Stimulated activated CD8-positive, alpha-beta memory T cell treated with anti-CD3 and anti-CD28 coated beads, Interleukin-7, amount 100 ng/mL, for 1 hour (primary cell): ENCODE measurements around the gene PCNX2.

ENCODE experiments used
- DNase-seq, 2 donors: peaks; one replicate each; pipeline ENCODE4 v3.0.0-alpha.2; 2020; ENCODE audit warnings: low read depth in 2 of 2

PCNX2 gene

DNA sequence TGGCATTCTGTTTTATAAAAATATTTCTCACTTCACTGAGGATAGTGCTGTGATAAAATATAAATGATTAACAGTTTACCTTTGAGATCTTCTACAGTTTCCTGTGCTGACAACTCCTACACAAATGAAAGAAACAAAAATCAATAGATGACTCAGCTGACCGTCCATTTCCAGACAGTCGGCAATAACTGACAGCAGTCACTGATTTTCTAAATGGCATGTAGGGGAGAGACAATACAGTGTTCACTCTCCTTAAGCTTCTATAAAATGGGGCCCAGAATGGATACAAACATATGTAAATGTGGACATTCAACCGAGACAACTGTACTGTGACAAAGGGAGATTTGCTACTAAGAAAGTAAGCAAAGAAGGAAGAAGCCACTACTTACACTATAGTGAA lies 34.3 kb downstream of the PCNX2 start:
- no peak for DNase-seq

DNA sequence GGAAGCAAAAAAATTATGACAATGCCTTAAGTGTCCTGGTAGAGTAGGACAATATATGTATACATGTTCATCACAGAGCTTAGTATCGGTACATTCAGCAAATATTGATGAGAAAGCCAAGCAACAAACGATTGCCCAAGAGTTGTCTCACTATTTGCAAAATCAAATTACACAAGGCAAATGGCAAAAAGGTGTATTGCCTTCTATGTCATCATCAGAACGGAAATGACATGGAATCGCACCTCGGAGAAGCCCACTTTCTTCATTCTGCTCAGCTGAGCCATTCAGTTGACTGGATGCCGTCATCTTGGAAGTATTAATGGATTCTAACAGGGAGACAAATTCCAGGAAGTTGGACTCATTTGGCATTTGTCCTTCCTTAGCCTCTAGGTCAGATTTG lies 37.7 kb downstream of the PCNX2 start:
- no peak for DNase-seq

DNA sequence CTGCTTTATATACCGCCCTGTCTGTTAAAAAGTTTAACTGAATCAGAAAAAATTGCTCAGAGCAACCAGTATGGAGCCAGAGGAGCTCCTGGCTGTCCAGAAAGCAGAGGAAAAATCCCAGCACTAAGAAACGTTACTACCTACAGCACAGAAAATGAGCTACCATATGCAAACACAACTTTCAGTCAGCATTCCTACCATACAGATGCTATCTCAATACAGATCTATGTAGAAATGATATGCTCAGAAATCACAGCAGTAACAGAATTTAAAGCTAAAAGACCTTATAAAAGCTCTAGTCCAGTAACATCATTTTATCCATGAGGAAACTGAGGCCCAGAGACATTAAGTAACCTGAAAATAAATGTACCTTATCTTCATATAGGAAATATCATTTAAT lies 38.7 kb downstream of the PCNX2 start:
- DNase-seq, result no peak

DNA sequence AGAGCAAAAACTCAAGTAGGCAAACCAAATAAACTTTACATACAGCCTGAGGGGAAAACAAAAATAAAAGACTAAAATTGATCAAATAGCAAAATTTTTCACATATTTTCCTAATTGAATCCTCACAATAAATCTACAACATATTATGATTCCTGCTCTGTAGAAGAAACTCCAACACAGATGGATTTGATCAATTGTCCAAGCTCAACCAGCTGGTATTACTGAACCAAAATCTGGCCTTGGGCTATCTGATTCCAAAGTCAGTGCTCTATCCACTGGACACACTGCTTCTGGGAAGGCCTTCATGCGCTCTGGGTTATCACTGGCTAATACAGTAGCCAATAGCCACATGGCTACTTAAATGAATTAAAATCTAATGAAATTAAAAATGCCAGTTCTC lies 39.3 kb downstream of the PCNX2 start:
- DNase-seq, result no peak

DNA sequence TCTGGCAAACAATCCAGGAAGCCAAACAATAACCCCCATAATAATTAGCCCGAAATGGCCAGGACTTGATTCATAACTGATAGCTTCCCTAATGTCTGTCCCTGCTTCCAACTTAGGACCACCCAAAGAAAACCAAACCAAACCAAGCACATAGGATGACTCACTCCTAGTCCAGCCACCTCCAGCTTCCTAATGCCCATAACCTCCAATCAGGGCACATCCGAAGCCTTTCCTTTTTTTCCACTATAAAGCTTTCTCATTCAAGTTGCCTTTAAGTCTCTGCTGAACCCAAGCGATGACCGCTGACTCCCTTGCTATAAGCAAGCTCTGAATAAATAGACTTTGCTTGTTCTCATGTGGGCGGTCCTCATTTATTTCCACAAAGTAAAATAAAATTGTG lies 40.4 kb downstream of the PCNX2 start:
- no peak for DNase-seq

DNA sequence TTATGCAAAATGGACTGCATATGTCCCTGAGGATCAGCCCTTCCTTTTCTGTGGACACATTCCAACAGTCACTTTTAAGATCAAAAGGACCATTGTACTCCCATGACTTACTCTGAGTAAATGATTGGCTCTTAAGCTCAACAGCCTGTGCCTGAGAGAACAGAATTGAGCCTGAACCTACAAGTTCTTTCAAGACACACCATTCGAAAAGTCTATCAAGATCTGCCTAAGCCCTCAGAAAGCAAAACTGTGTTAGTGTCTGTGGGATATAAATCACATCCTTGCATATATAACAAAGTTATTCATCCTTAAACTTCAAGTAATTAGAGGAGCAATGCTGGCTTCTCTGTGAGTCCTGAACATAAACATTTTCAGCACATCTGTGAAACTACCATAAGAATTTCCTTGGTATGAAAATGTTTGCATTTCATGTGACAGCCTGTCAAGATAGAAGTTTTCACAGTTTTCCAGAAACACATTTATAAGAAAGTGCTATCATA lies 41.6 kb downstream of the PCNX2 start:
- no peak for DNase-seq

DNA sequence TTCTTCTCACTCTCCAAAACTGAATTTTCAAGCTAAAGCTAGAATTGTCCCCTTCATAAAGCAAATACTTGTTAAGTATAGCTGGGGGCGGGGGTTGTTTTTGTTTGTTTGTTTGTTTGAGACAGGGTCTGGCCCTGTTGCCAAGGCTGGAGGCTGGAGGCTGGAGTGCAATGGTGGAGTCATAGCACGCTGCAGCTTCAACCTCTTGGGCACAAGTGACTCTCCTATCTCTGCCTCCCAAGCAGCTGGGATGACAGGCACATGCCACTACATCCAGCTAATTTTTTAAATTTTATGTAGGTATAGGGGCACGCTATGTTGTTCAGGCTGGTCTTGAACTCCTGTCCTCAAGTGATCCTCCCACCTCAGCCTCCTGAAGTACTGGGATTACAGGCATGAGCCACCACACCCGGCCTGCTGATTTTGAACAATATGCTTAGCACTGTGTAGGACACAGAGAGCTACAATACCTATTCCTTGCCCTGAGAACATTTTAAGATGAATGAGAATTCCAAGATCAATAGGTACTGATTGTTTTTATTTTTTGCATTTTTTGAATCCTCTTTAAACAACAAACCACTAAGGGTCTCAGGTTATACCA lies 42.2 kb downstream of the PCNX2 start:
- DNase-seq, result no peak

DNA sequence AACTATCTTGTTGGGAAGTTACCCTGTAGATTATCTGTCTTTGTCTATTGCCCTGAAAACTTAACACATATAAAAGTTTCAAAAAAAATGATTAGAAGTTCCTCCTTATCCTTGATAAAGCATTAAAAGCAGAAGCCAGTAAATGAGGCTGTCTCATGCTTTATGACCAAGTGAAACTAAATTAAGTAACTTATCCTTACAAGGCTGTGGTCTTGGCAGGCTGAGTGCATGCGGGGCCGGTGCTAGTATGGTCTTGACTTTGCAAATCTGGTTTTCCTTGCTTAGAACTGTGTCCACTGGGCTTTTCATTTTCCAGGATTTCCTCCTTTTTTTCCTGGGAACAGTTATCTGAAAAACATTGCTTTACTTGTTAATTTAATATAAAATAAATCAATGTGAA lies 43.1 kb downstream of the PCNX2 start:
- no peak for DNase-seq

DNA sequence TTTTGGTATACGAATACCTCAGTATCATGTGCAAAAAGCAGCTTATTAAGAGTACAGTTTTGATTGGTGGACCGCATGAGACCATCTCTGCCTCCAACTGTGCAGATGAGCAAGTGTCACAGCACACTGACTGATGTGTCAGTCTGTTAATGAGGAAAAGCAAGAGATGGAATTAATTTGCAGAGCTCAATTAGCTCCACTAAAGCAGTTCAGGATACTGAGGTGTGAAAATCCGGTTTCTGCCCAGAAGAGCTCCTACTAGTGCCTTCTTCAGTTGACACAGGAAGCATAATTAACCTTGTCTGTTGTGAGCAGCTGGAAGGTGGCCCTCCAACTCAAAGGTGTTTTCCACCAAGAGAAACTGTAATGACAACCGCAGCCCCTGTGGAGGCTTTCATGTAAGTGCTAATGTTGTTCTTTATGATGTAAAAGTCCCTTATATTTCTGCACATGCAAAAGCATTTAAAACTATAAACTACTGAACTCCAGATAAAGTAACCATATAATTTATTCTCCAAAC lies 44.3 kb downstream of the PCNX2 start:
- DNase-seq, result no peak

DNA sequence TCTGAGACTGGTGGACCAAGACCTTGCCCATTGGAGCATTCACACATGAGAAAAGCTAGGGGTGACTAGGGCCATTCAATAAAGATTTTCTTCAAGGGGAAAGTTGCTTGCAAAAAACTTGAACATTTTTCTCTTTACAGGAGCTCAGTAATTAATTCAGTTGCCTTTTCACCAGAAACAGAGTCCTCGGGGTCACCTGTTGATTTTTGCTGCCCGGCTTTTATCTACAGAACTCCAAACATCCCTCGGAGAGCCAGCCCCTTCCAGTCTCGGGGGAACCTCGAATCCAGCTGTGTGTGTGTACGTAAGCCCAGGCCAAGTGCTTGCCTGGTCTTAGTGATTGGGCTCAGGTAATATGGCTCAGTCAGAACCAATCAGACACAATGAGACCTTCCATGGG lies 47.5 kb downstream of the PCNX2 start:
- DNase-seq, result no peak

DNA sequence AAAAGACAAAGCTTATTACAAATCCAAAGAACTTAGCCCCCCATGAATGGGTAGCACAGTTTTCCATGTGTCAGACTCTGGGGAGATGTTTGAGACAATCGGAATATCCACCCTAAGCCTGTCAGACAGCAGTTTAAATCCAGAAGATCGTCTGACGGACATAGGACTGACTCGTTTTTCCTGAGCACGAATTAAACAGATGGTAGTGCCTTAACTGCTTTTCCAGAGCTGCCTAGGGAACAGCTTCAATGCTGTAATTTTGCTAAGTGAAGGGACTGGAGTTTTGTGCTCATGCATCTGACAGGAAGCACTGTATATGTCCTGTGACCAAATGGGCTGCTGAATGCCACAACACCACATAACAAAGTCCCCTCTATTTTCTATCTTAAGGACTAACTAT lies 48.6 kb downstream of the PCNX2 start:
- DNase-seq, result no peak

DNA sequence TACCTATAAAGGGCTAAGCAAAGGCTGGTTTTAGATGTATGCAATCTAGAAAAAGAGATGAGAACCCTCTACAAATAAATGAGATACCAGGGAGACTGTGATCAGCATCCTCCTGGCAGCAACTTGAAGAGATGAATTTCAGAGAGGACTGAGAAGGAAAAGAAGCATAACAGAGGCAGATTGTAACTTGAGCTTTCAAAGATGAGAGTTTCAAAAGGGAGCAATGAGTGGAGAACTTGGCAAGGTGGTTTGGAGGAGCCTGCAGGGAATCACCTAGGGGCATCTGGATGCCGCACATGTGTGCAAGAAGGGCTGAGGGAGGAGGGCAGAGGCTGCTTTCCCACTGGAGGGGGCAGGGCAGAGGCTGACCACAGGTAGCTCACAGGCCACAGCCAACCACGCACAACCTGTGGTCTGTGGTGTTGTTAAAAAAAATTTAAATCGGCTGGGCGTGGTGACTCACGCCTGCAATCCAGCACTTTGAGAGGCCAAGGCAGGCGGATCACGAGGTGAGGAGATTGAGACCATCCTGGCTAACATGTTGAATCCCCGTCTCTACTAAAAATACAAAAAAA lies 50.2 kb downstream of the PCNX2 start:
- no peak for DNase-seq

DNA sequence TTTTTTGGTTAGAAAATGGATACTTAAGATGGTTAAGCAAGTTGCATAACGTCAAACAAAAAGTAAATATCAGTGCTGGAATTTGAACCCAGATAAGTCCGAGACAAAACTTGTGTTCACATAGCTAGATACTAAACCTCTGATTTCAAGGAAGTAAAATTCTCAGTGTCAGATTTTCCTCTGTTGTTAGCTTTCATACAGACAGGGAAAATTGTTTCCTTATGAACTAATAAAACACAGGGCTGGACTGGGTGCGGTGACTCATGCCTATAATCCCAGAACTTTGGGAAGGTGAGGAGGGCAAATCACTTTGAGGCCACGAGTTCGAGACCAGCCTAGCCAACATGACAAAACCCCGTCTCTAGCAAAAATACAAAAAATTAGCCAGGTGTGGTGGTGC lies 51.3 kb downstream of the PCNX2 start:
- DNase-seq, result no peak

DNA sequence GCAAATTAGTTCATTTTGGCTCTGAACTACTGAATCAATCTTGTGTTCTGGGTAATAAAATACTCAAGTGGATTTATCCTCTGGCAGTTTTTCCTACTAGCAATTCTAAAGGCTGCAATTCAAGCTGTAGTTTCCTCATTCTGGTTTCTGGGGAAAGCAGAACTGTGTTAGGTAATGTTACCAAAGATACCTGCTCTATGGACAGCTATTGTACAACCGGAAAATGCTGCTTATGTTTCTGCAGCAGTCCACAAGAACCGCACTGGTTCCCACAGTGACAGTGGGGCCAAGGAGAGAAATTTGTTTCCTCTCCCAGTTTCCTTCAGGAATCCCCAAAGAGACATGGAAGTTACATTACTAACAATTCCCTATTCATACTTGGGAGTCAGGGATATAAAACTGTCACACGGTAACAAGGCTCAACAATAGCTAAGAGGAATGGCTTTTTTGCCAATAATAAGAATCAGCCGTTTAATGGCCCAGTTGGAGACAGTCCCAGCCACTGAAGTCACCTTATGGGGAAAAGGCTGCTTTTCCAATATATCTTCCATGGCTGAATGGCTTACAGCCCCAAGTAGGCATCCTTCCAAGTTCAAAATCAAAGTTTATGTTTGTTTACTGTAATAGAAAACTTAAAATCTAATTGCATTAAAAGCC lies 52.6 kb downstream of the PCNX2 start:
- DNase-seq, result no peak

DNA sequence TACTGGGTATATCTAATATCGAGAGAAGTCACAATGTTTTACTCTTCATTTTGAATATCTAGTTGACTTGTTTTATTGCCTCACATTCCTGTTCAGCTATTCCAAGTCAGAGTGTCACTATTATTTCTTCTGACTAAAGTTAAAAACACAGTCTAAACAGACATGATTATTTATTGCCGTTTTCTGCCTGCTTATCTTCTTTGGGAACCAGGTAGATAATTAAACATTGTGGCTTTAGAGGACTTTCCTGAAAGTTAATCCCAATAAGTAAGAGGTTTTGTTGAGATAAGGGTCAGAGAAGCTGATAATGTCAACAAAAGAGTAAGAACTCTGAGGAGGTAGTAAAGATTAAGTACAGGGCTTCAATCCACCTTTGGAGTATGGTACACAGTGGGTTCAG lies 53.8 kb downstream of the PCNX2 start:
- DNase-seq, result no peak

DNA sequence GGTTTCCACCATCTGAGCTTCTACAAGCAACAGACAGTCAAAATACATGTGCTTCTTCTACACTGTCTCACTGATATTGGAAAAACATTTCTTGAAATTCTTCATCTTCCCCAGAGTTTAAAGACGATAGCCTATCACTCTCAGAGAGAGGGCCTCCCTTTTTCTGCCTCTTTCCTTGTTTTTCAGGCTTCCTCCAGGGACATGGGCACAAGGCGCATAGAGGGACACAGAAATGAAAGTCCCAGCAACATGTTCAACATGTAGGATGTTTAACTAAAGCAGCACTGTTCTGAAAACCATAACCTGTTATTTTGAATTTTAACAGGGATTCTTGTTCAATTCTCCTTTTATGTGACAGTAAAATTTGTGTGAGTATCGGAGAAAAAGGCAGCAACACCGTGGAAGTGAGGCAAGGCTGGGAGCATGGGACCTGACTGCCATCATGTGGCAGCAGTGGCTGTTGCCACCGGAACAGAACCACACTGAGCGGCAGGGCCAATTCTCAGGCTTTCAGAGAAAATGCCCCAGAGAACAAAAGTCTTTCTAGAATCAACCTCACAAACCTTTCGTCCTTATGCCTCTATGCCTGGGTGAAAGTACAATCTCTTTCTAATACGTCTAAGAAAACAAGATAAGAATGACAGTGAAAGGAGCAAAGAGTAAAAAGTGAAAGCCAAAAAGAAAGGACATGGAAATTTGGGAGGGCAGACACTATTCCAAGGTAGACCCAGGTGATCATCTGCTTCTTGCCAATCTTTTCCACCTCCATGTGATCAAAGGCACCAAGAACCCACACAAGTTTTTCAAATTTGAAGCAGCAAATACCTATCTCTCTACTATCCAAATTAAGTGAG lies 54.5 kb downstream of the PCNX2 start:
- no peak for DNase-seq

DNA sequence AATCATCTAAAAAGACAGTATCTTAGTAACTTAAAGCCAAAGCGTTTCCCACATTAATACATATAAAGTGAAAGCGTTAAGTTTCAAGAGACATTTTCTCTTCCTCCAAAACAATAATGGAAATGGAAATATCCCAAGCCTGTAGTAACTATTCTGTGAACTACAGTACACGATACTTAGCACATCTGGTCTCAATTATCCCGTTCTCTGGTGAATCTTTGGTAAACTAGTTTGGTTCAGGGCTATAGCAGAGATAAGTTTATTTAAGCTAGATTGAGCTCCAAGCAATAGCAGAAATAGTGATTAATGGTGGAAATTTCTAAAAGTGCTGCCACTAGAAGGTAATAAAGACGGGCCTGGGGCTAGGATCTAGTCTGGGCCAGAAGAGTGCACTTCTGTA lies 55.2 kb downstream of the PCNX2 start:
- no peak for DNase-seq

DNA sequence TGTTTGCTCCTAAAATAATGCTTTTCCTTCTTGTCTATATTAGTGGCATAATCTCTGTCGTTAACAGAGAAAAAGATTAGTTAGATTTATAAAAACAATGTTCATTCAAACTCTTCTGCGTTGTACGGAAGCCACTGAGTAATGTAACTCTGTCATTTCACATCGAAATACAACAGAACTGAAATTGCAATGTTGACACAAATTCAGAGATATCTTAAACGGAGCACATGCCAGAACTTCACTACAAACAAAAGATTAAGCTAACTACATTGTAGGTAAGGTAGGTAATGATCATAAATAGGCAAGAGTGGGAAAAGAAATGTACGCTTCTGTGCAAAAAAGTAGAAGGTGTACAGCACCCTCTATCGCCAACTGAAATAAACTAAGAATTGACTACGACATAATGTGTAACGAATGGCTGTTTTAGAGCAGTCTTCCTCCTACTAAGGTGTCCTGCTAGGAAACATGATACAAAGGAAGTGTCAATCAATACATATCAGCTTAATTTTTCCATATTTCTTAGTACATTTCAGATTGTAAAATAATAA lies 56.6 kb downstream of the PCNX2 start:
- DNase-seq, result no peak

DNA sequence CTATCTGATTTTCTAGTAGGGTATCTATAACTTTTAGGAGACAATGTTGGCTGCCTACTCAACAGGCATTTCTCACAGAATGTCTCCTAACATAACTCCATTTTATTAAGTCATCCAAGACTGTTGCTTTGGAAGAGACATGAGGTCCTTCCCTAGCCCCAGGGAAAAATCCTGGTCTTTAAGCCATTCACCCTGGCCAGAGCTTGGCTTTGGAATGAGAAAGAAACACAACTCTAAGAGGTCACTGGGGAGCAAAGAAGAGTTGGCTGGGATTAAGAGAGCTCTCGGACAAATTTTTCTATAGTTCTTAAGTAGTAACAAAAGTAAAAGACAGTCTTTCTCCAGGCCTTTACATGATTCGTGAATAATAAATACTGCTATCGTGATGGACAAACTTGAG lies 57.9 kb downstream of the PCNX2 start:
- DNase-seq, result no peak

DNA sequence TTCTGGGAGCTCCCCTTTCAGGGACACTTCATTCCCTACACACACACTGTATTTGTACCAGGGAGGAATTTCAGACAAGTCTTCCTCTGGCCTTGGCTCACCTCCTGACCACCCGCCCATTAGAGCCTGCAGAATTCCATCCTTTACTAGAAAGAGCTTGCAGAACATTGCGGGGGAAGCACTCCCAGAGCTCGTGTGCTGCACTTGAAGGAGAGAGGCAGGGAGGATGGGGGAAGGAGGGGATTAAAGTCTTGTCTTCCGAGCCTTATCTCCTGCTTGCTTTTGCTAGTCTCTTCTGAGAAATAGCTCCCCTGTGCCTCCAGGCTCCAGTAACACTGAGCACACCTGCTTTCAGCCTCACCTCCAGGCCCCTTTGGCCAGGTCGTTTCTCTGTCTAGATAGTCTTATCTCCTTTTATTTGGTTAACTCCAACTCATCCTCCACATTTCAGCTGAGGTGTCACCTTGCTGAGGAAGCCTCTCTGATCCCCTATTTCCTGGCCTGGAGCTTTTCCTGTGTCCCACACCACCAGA lies 62.0 kb downstream of the PCNX2 start:
- no peak for DNase-seq

DNA sequence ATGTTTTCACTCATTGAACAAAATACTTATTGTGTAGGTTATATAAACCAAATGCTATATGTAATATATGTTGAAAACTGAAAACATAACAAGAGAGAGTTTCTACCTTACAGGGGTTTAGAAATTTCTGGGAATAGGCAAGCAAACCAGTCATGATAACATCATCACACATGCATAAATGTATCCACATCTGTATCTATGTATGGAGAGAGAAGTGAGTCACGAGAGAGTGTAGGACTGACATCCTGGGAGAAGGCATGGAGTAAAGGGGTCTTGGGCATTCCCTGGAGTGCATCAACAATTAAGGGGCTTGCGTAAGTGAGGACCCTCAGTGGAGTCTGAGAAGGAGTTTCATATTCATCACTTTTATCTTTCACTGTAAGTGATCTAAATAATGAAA lies 65.5 kb downstream of the PCNX2 start:
- DNase-seq, result no peak

DNA sequence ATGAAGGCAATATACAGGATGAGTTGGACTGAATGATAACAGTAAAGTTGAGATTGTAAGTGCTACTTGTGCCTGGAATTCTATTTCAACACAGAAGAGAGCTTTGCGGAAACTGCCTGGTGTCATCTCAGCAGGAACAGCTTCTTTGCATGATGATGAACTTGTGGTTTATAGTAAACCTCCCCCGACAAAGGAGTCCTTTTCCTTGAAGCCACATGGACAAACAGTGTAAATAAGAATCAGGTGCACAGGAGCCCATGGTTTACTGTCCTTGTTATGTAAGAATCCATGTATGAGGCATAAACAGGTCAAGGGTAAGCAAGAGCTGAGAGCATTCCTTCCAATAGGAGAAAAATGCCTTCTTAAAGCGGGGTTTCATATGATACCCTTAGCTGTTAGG lies 66.2 kb downstream of the PCNX2 start:
- DNase-seq, result no peak
